IPS-NIHi7 (cell line): Measurements from ENCODE around the gene PLEKHG4B.
A peak's percentile ranks its signal among the peaks of the same experiment; 100 is the strongest.

ENCODE experiments used
- DNase-seq: peaks from one replicate; pipeline ENCODE4 v3.0.0; 2012; ENCODE audit warnings: mixed read lengths; ENCODE audit errors: extremely low spot score

PLEKHG4B gene

DNA sequence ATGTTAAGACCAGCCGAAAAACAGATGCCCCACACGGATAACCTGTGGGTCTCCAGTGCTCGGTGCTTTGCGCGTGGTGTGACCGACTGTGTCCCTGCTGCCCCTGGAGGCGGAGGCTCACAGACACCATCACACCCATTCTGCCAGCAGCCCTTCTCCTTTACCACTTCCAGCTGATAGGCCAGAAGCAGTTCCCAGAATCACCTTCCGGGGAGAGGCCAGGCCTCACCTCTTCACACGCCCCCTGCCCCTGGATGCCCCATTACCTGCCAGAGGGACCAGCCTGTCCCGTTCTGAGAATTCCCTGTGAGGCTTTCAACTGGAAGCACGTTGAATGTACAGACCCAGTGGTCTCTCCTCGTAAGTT lies 77.7 kb downstream of the PLEKHG4B start:
- DNase-seq, result no peak

GRCh38 chr5:170971-171800 lies 79.2 kb downstream of the PLEKHG4B start:
- DNase-seq, result no peak

- DNase-seq, result no peak
Measured at GRCh38 chr5:171801-172331, 79.9 kb downstream of the PLEKHG4B start.

DNA sequence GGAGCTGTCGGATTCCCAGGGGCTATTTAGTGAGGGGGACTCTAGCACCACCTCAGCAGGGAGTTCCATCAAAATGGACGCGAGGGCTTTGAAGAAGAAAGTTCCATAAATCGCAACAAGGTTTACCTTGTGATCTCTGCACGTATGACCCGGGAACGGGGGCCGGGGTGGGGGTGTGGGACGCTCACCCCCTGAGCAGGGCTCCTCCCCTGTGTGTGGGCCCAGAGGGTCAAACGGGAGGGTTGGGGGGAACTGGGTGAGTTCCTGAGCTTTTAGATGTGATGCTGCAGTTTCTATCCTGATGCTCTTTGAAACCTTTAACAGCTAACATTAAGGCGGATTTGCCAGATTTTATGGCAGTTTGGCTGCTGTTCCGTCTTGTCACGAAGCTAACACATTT lies 80.5 kb downstream of the PLEKHG4B start:
- no peak for DNase-seq

DNA sequence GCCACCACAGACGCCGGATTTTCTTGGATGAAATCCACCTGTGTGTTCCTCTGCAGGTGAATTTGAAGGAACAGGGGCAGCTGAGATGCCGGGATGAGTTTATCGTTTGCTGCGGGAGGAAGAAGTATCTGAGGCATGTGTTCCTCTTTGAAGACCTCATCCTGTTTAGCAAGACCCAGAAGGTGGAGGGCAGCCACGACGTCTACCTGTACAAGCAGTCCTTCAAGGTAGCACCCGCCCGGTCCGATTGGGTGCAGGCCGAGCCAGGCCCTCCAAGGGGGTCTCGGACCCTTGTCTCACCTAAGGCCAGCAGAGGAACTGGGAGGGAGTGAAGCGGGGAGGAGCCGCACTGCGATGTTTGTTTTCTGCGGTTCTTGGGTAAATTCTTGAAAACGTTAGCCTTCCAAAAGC lies 80.9 kb downstream of the PLEKHG4B start:
- DNase-seq, result no peak

- no peak for DNase-seq
Measured at GRCh38 chr5:173392-174290, 81.7 kb downstream of the PLEKHG4B start.

GRCh38 chr5:174291-174600 lies 82.3 kb downstream of the PLEKHG4B start:
- no peak for DNase-seq

- no peak for DNase-seq
Measured at GRCh38 chr5:174876-175465, 83.0 kb downstream of the PLEKHG4B start.

DNA sequence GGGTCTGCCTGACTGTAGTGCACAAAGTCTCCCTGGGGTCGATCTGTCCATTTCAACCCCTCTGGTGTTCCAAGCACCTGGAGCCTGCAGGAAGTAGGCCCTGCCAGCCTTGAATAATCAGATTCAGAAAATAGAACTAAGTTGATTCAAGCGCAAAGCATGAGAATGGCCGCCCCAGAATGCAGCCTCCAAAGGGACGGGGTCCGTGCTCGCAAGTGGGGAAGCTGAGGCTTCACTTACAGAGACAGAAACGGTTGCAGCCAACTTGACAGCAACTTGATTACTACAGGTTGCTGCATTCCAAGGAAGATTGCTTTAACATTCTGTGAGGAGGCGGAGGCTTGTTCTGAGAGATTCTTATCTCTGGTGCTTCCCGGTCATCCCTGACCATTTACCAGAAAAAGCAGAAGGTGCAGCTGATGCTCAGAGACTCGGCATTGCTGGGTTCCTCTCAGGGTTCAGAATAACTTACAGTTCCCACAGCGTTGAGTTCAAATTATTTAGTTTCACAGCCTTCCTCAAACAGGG lies 84.4 kb downstream of the PLEKHG4B start:
- no peak for DNase-seq

- DNase-seq, result no peak
Measured at GRCh38 chr5:178110-178509, 86.1 kb downstream of the PLEKHG4B start.

- DNase-seq, result no peak
Measured at GRCh38 chr5:179401-179800, 87.4 kb downstream of the PLEKHG4B start.

GRCh38 chr5:180286-180918 lies 88.4 kb downstream of the PLEKHG4B start:
- peak; percentile 40 for DNase-seq

DNA sequence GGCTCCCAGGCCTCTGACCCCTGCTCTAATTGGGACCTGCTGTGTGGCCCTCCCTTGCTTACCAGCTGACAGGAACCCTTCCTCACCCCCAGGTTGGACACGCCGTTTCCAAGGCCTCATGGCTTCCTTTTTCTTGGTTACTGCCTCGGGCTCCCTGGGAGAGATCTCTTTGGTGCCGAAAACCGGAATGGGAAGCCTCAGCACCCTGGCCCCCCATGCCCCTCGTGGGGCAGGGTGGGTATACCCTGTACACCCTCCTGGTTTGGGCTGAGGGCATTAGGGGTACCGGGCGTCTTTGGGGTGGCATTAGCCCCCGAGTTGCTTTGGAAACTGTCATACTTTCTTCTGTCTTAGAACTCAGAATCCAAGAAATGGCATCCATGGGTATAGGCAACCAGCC lies 89.2 kb downstream of the PLEKHG4B start:
- no peak for DNase-seq

DNA sequence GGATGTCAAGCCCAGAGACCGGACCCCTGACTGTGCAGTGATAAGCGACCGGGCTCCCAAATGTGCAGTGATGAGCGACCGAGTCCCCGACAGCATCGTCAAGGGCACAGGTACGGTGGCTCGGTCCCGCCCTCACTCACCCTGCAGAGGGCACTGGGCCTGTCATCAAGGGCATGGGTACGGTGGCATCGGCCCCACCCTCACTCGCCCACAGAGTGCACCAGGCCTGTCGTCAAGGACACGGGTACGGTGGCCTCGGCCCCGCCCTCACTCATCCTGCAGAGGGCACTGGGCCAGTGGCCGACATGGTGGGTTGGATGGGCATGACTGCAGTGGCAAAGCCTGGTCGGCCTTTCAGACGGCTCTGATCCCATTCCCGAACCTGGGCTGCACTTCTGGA lies 89.6 kb downstream of the PLEKHG4B start:
- no peak for DNase-seq

DNA sequence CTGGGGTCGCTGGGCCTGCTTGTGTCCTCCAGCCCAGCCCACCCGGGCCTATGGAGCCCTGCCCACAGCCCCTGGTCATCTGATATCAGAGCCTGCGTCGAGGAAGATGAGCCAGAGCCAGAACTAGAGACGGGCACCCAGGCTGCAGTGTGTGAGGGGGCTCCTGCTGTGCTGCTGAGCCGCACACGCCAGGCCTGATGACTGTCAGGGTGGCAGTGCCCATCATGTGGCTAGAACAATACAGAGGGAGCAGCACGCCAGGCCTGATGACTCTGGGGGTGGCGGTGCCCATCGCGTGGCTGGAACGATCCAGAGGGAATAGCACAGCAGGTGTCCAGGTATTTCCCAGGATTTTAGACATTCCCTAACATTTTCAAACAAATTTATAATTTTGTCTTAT lies 90.2 kb downstream of the PLEKHG4B start:
- DNase-seq, result no peak

- DNase-seq, result no peak
Measured at GRCh38 chr5:184471-184870, 92.5 kb downstream of the PLEKHG4B start.

- no peak for DNase-seq
Measured at GRCh38 chr5:185095-186070, 93.4 kb downstream of the PLEKHG4B start.

GRCh38 chr5:186091-187041 lies 94.4 kb downstream of the PLEKHG4B start:
- no peak for DNase-seq

GRCh38 chr5:187042-187431 lies 95.1 kb downstream of the PLEKHG4B start:
- DNase-seq, result no peak
